NCI-H2081 (cell line): ENCODE measurements around the gene PRR35.

ENCODE experiments used
- DNase-seq, 2 experiments: peaks; one replicate each; lab custom pipeline; 2025; lab: John Stamatoyannopoulos, UW

Gene PRR35

GRCh38 chr16:580141-580945 is 20.1 kb downstream of the PRR35 start:
- no peak for DNase-seq

- no peak for DNase-seq
Measured at GRCh38 chr16:580946-581498, 20.8 kb downstream of the PRR35 start.

DNA sequence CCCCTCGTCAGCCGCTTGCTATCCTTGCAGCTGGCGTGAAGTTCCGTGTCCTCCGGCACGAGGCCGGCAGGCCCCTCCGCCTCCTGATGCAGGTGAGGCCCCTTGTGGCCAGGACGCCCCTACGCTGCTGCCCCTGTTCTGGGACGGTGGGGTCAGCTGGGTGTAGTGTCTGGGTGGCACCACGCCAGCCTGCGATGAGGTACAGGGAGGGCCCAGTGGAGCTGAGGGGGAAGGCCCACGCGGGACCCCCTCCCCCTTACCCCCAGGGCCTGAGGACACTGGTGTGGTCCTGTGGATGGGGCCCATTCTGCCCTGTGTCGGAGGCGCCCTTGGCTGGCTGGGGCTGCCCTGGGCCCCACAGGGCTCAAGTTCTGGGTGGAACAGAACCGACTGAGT is 22.0 kb downstream of the PRR35 start:
- DNase-seq: no peak

DNA sequence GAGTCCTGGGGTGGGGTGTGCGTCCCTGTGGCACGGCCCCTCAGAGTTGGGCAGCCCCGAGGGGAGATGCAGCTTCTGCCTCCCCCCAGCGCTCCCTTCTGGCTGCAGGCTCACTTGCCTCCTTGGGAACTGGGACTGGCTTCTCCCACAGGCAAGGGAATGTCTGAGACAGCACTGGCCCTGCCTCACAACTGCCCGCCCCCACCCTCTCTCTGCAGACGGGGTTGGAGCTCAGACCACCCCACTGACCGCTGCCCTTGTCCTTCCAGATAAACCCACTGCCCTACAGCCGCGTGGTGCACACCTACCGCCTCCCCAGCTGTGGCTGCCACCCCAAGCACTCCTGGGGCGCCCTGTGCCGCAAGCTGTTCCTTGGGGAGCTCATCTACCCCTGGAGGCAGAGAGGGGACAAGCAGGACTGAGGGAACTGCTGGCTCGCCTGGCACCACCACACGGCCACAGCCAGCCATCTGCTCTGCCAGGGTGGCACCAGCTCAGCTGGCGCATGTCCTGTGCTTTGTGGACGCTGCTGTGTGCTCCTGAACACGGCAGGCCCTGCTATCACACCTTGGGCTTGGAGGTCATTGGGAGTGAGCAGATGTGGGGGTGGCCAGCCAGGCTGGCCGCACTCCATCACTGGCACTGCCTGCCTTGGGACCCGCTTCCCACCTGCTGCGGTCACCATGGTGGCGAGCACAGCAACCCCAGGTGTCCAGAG is 22.6 kb downstream of the PRR35 start:
- no peak for DNase-seq

DNA sequence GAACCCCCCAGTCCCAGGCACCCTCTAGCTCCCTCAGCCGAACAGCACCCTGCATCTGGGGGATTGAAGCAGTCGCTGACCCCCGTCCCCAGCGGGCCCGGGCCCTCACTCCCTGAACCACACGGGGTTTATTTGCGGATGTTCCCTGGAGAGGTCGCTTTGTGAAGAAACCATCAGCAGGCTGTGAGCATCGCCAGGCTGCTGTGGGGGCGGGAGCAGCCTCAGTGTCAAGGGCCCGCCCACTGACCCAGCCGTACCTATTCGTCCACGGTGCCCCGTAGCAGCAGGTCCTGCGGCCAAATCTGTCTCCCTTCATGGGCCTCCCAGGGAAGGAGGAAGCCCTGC is 23.2 kb downstream of the PRR35 start:
- no peak for DNase-seq

GRCh38 chr16:583815-584591 is 23.8 kb downstream of the PRR35 start:
- peak in 1 of 2 experiments; percentile 33 for DNase-seq

DNA sequence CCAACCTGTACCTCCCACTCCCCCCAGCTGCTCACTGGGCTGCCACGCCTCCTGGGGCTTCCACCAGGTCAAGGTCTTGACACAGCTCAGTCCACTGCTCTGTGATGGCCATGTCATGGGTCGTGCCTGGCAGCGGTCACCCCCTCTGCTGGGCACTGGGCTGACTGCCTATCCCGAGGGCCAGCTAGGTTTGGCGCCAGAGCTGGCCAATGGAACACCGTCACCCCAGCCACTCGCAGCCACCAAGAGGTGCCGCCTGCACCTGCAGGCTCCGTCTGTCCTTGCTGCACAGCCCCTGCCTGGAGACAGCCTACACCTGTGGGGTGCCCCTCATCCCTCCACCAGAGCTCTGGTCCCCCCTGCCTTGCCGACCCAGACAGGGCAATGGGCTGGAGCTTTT is 25.2 kb downstream of the PRR35 start:
- no peak for DNase-seq

DNA sequence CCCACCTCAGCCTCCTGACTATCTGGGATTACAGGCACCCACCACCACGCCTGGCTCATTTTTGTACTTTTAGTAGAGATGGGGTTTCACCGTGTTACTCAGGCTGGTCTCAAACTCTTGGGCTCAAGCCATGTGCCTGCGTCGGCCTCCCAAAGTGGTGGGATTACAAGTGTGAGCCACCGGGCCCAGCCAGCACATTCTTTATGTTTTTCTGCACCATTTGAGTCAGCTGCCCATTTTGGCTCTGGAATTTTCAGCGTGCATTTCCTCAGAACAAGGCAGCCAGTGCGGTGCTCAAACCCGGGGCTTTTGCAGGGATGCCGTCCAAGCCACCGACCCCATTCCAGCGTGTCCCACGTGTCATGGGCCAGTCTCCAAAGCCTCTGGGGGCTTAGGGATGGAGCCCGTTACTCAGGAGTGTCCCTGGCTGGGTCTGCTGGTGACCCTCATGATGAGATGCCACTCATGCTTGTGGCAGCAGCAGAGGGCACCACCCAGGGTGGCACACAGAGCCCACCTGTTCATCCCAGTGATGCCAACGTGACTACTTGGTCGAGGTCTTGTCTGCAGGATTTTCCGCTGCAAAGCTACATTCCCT is 26.0 kb downstream of the PRR35 start:
- no peak for DNase-seq

GRCh38 chr16:586645-587590 is 26.7 kb downstream of the PRR35 start:
- DNase-seq: no peak

- DNase-seq: peak in 1 of 2 experiments; percentile 22
Measured at GRCh38 chr16:588639-588888, 28.4 kb downstream of the PRR35 start.

DNA sequence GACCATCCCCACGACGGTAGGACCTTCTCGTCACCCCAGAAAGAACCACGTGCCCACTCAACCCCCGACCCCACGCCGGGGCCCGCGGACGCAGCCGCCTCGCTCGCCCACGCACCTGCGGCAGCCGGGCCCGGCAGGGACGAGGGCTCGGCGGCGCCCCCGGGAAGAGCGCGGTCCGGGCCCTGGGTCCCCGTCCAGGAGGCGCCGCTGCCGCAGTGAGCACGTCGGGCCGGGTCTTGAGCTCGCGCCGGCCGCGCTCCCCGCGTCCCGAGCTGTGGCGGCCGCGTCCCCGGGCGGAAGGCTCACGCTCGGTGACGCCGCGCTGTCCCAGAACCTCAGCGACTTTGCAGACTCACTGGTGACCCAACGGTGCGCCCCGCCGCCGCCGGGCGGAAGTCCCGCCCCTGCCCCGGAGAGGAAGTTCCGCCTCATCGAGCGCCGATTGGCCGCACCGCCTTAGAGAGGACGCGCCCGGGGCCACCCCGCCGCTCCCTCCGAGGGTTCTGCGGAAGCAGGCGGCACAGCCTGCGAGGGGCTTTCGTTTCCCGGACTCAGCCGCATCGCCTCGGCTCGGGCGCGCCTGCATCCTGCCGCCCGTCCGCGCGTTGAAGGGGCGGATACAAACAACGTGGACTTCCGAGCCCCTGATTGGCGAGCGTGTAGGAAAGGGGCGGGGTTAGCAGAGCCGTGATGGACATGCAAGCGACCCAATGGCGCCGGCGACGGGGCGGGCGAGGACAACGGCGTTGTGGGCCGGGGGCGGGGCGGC is 28.9 kb downstream of the PRR35 start:
- peak; percentile 92 to 94 for DNase-seq

DNA sequence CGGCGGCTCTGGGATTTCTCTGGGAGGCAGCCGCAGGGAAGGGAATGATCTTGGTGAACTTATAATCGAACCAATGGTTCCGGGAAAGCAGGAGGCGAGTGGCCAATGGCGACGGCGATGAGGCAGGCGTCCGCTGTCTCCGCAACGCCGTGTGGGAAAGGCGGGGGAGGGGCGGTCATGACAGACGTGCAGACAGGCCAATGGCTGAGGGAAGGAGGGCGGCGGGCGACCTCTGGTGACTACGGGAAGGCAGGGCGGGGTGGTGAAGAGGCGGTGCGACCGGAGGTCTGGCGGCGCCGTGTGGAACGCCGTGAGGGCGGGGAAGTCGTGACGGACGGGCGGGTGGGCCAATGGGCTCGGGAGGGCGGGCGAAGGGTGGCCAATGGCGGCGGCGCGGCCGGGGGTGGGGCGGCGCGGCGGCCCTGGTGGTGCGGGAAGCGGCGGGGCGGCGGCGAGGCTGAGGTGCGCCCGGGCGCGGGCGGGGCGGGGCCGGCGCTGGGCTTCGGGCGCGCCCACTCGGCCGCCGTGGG is 29.5 kb downstream of the PRR35 start, which contains the start of gene RAB40C:
RAB40C (plus strand) TSS at position 409 of the 530 bp plus-strand sequence. CDS start 226 bp downstream, outside the sequence.
- DNase-seq: peak; percentile 96

- DNase-seq: no peak
Measured at GRCh38 chr16:590188-590814, 30.1 kb downstream of the PRR35 start.

DNA sequence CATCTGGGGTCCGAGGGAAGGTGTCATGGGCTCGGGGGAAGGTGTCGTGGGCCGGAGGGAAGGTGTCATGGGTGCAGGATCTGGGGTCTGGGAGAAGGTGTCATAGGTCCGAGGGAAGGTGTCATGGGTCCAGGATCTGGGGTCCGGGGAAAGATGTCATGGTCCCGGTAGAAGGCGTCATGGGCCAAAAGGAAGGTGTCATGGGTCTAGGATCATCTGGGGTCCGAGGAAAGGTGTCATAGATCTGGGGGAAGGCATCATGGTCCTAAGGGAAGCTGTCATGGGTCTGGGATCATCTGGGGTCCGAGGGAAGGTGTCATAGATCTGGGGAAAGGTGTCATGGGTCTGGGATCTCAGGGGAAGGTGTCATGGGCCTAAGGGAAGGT is 30.6 kb downstream of the PRR35 start:
- no peak for DNase-seq

DNA sequence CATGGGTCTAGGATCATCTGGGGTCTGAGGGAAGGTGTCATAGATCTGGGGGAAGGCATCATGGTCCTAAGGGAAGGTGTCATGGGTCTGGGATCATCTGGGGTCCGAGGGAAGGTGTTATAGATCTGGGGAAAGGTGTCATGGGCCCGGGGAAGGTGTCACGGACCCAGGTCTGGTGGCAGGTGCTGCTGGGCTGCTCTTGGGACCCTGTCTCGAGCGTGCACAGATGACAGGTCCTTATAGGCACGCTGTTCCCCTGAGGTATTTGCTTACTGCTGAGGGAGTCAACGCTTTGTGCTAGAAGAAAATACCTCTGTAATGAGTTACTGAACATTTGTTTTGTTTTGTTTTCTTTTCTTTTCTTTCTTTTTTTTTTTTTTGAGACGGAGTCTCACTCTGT is 31.0 kb downstream of the PRR35 start:
- no peak for DNase-seq

- DNase-seq: no peak
Measured at GRCh38 chr16:591892-592517, 31.8 kb downstream of the PRR35 start.

- DNase-seq: peak in 1 of 2 experiments; percentile 47
Measured at GRCh38 chr16:592518-593306, 32.5 kb downstream of the PRR35 start.

DNA sequence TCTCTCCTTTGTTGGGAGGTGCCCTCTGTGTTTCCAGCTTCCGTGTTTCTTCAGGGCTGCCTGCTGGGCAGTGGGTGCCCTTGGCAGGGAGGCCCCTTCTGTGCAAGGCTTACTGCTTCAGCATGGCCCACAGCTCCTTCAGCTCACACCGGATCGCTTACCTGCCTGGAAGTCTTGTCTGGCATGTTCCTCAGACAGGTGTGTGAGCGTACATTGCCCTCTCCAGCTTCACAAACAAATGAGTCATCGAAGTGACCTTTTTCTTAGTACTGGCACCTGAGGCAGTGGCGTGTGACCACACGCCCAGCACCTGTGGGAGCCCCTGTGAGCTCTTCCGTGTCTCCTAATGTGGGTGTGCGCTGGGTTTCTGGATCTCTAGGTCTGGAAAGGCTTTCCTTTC is 33.2 kb downstream of the PRR35 start:
- DNase-seq: peak in 1 of 2 experiments; percentile 47
